ENCODE measurements around the gene RNPC3. TPM values are rescaled to one million over a fixed set of nuclear protein-coding genes. Genes with fewer than 3 reads are reported as not detected.
"Not testable (repeated sequence)": the region's sequence is repeated elsewhere in the genome, so short reads cannot be mapped to it uniquely, and the experiment has no call there.

RNPC3 gene
- total RNA-seq, 1 donor from 2014 or later = 18.1 TPM

- intact Hi-C loops (cut with micrococcal nuclease) = no loop called here
- DNase-seq = no peak
- no peak for ATAC-seq
These were observed 15.9 kb downstream of the RNPC3 start for GRCh38 chr1:103541431-103541830.

DNA sequence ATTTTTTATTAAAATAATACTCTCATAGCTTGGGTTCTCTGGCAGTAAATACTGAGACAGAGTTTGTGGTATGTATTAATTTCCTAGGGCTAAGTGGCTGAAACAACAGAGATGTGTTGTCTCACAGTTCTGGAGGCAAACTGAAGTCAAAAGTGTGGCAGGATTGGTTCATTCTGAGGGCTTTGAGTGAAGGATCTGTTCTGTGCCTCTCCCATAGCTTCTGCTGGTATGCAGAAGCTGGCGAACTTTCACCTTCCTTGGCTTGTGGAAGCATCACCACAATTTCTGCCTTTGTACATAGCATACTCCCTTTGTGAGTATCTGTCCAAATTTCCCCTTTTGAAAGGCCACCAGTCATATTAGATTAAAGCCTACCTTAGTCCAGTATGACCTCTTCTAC, 21.0 kb downstream of the RNPC3 start:
- intact Hi-C loops (cut with micrococcal nuclease) = no loop called here
- no peak for DNase-seq
- ATAC-seq = no peak

- no peak for ATAC-seq
- intact Hi-C loops (cut with micrococcal nuclease) = no loop called here
- DNase-seq = no peak
These were observed 22.3 kb downstream of the RNPC3 start for GRCh38 chr1:103547840-103548239.

GRCh38 chr1:103560427-103560826, 34.9 kb downstream of the RNPC3 start:
- intact Hi-C loops (cut with micrococcal nuclease) = no loop called here
- DNase-seq (no peak), ATAC-seq (no peak)

DNA sequence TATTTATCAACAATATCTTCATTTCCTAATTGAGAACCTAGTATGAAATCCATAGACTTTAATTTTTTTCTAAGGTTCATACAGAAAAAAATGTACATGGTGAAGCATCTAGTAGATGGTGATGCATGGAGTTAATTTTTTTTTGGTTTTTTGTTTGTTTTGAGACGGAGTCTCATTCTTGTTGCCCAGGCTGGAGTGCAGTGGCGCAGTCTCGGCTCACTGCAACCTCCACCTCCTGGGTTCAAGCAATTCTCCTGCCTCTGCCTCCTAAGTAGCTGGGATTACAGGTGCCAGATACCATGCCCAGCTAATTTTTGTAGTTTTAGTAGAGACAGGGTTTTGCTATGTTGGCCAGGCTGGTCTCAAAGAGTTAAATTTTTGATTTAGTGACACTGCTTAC, 35.6 kb downstream of the RNPC3 start:
- intact Hi-C loops (cut with micrococcal nuclease); DNase-seq: not testable (repeated sequence)

GRCh38 chr1:103561643-103562395, 36.3 kb downstream of the RNPC3 start:
- intact Hi-C loops (cut with micrococcal nuclease) = no loop called here
- ATAC-seq (peak; percentile 79), DNase-seq (no peak)

More for the DNA sequence above, 35.6 kb downstream of the RNPC3 start:
- ATAC-seq = not testable (repeated sequence)

GRCh38 chr1:103563056-103563455, 37.6 kb downstream of the RNPC3 start:
- intact Hi-C loops (cut with micrococcal nuclease) = no loop called here

GRCh38 chr1:103569493-103569892, 44.0 kb downstream of the RNPC3 start:
- ATAC-seq (no peak), DNase-seq (no peak)
- intact Hi-C loops (cut with micrococcal nuclease) = no loop called here

More at GRCh38 chr1:103563056-103563455, 37.6 kb downstream of the RNPC3 start:
- DNase-seq (no peak), ATAC-seq (no peak)

DNA sequence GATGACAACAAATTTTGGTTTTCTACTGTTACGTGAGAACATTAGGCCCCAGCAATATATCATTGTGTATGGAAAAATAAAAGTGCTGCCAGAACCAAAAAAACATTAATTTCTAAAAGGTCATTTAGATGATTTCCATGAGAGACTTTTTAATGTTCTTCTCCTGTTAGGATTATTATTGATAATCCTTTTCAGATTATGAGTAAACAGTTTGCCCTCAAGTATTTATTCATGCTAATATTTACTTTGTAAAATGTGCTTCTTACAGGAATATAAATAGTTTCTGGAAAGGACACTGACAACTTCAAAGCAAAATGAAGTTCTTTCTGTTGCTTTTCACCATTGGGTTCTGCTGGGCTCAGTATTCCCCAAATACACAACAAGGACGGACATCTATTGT, 45.8 kb downstream of the RNPC3 start, which contains the start of gene AMY2B:
Gene AMY2B (plus strand): TSS at position 301 of the 400 bp plus-strand sequence. CDS start 14 bp downstream, at position 315.
- ATAC-seq; DNase-seq; intact Hi-C loops (cut with micrococcal nuclease): not testable (repeated sequence)

- DNase-seq (no peak), ATAC-seq (no peak)
- intact Hi-C loops (cut with micrococcal nuclease) = no loop called here
These were observed 50.6 kb downstream of the RNPC3 start for GRCh38 chr1:103576065-103576464.

DNA sequence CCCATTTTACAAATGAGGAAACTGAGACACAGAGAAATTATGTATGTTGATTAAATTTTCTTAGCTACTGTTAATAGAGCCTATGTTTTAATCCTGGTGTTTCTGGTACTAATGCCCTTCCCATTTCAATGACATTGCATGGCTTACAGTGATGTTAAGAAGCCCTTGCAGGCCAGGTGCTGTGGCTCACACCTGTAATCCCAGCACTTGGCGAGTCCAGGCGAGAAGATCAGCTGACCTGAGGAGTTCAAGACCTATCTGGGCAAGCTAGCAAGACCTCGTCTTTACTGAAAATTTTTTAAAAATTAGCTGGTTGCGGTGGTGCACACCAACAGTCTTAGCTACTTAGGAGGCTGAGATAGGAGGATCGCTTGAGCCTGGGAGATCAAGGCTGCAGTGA, 51.3 kb downstream of the RNPC3 start:
- ATAC-seq; intact Hi-C loops (cut with micrococcal nuclease); DNase-seq: not testable (repeated sequence)

DNA sequence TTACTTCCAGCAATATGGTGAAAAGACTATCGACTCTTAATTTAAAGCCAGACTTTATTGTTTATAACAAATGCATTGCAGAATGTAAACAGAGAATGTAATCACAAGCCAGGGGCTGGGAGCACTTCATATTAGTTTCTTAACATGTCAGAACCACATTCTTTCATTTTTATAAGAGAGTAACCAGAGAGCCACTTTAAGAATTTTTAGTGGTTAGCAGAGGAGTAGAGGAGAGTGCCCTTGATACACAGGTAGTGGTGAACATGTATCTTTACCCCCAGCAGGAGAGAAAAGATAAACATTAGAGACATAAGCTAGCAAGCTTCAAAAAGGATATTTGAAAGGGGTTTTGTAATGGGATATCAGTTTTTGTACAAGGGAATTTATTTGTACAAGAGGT, 57.0 kb downstream of the RNPC3 start:
- intact Hi-C loops (cut with micrococcal nuclease) = no loop called here

GRCh38 chr1:103583887-103584286, 58.4 kb downstream of the RNPC3 start:
- no peak for DNase-seq
- intact Hi-C loops (cut with micrococcal nuclease) = no loop called here
- ATAC-seq = no peak

More for the DNA sequence above, 57.0 kb downstream of the RNPC3 start:
- ATAC-seq = no peak
- no peak for DNase-seq

GRCh38 chr1:103584537-103584936, 59.0 kb downstream of the RNPC3 start:
- intact Hi-C loops (cut with micrococcal nuclease) = no loop called here
- DNase-seq (no peak), ATAC-seq (no peak)

DNA sequence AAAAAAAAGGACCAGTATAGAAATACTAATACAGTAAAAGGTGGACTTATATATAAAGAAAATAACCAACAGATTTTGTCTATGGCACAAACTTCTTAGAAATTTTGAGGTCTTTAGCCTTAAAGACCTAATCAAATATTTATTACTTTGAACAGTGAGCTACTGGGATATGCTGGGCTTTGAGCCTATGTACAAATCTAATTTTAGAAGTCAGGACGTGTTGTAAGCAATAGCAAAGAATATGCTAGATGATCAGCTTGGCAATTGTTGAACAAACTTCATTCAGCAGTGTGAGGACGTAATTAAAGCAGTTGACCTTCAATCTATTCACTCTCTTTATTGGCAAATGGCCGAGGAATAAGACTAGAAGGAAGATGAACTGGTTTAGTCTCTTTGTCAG, 77.2 kb downstream of the RNPC3 start:
- intact Hi-C loops (cut with micrococcal nuclease); ATAC-seq; DNase-seq: not testable (repeated sequence)

Other genes with a start within 250 kb of the RNPC3 start
- gene AMY2B, start 45.9 kb downstream of the RNPC3 start, total RNA-seq = 21.0 TPM
- not detected for gene AMY2A, start 91.7 kb downstream of the RNPC3 start, total RNA-seq
- not detected for gene AMY1A, start 130.1 kb downstream of the RNPC3 start, total RNA-seq
- not detected for gene AMY1B, start 170.5 kb downstream of the RNPC3 start, total RNA-seq
- not detected for gene AMY1C, start 224.2 kb downstream of the RNPC3 start, total RNA-seq